AG10803 (cell line): ENCODE data around the gene ZNF80.

ENCODE experiments used
- DNase-seq: peaks from one replicate; pipeline ENCODE4 v3.0.0; 2010; ENCODE audit warnings: low read depth
- H3K4me3 ChIP-seq: 2 replicates; pipeline ENCODE4 v1.5.1; 2011; ENCODE audit warnings: mild to moderate bottlenecking, low read length, control low read depth
- CTCF ChIP-seq: conservative IDR thresholded peaks from 2 replicates; pipeline ENCODE4 v1.5.1; 2011; ENCODE audit warnings: mild to moderate bottlenecking, low read length, control low read depth, inconsistent platforms

Gene ZNF80

GRCh38 chr3:114192136-114192535, 45.2 kb downstream of the ZNF80 start:
- DNase-seq: no peak
- TF ChIP-seq CTCF: no peak
- H3K4me3 ChIP-seq: no peak overlapping the region

GRCh38 chr3:114186501-114186900, 50.9 kb downstream of the ZNF80 start:
- no peak overlapping the region for H3K4me3 ChIP-seq
- no peak for TF ChIP-seq CTCF
- DNase-seq: no peak
